CD4-positive, alpha-beta T cell treated with Interleukin-1 beta for 1 hour (primary cell): Measurements from ENCODE around the gene HOXA9.

ENCODE experiments used
- DNase-seq, 2 donors: peaks; one replicate each; pipeline ENCODE4 v3.0.0-alpha.2; 2020 to 2022

Gene HOXA9

DNA sequence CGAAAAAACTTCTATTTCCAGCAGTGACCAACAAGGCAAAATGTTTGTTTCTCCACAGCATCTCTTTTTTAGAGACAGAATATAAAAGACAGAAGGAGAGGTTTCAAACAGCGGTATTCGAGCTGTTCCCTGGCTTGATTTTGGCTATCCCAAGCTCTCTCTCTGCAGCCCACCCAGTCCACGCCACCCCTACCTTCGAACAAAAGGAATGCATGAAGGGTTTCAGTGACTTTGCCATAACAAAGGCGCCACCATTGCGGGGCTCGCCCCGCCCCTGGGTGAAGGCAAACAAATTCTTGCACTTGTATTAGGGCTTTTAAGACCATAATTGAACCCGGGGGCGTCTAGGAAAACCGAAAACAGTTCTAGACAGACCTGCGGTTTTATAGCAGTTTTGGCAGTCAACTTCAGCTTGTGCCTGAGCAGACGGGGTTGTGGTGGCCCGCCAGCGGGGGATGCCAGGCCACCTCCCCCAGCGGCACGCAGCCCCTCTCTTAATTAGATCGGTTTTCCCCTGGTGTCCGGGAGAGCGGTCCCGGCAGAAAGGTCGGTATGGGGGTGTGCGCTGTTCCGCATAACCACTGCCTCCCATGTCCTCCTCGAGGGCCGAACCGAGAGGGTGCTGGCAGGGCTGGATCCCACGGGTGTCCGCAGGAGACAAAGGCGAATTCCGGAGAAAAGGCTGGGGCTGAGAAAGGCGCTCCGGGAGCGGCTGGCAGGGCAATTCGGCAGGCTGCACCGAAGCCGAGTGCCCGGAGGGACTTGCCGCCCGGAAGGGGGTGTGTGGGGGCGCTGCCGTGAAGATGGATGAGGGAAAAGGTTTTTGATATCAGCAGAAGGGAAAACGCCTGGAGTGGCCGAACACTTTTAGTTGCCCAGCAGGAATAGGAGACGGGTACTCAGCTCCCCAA lies 22.4 kb upstream of the HOXA9 start:
- DNase-seq, result no peak

DNA sequence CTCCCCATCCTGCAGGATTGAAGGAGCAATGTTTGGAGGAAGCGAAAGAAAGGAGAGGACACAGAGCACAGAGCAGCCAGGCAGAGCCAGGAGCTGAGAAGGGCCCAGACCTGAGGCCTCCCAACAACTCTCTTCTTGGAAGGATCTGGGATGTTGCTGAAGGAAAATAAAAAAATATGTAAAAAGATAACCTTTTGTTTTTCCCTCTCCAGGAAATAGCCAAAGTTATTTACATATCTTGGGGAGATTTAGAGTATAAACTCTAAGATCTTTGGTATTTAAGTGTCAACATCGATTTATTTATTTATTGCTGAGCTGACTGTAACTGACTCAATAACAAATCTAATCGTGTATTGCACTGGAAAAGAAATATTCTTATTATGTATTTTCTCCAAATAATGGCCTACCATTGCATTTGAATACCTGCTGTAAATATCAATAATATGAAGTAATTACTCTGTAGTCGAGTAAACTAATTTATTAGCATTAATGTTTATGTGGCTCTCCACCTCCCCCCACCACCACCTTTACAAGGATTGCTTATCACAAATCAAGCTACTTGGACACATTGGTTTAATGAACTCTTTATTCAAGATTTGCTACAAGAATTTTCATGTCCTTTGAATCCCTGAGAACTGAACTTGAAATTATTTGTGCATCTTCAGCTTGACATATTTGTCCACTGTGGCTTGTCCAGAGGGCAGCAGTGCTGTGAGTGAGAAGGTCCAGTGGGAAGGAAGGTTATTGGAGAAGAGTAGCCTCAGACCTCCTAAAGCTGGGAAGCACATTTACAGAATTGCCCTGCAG lies 21.5 kb upstream of the HOXA9 start:
- DNase-seq, result no peak

DNA sequence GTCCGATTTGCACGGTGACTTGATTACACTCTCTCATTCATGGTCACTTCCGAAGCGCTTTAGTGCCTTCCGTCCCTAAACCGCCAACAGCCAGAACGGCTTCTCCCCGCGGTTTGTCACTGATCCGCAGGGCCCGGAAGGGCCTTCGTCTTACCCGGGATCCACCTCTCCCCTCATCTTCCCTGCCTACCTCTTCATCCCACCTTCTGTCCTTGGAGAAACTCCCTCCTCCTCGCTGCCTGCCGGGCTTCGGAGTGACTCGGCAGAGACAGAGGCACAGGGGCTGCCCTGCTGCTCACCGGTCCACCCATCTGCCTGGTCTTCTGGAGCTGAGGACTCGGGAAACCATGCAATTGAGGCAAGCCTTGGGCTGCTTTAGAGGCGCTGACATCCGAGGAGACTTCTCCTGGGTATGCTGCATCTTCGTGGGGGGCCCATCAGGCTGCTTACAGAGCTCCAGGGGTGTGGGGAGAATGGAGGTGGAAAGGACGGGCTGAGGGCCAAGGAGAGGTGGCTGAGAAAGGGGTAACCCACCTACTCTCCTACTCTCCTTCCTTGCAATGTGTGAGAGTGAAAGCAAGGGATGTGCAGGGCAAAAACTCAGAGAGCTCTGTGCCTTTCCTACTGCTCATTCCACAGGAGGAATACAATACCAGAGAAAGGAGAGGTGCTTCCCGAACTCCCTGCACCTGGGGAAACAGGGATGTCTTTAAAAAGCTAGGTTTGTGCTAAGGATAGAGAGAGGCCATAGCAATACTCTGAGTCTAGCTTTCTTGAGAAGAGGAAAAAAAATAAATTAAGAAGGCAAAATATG lies 20.7 kb upstream of the HOXA9 start:
- DNase-seq, result no peak

DNA sequence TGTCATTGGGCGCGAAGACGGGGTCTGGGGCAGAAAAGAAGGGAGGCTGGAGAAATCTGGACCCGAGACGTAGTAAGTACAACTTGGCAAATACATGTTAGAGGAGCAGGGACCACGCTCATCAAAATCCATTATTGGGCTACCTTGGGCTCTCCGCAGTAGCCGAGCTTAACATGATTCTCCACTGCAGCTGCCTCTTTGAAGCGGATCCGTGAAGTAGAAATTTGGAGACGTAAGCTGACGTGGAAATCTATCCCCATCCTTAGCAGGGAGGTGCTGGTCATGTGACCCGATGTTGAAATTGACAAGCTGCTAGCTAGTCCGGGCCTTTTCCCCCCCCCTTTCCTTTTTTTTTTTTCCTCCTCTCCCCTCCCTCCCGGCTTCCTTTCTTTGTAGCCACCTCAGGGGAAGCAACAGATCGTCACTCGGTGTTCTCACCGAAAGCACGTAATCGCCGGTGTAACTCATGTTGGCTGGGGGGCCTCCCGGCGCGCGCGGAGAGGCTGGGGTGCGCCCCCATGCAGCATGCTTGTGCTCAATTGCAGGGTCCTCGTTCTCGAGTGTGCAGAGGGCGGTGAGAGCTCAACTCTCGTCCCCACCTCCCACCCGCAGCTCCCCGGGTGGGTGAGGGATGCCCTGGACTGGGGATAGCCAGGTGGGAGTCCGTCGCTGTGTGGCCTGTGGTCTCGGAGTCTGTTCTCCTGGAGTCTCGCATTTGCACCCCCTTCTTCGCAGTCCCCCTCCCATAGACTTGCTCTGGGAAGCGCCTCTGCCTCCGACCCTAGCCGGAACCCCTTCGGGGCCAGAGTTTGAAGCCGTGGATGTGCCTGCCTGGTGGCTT lies 19.9 kb upstream of the HOXA9 start, which contains the start of gene HOXA11:
Gene HOXA11 (minus strand): TSS at position 220 of the 841 bp plus-strand sequence. CDS start 88 bp downstream, at position 132.
- DNase-seq, result no peak

DNA sequence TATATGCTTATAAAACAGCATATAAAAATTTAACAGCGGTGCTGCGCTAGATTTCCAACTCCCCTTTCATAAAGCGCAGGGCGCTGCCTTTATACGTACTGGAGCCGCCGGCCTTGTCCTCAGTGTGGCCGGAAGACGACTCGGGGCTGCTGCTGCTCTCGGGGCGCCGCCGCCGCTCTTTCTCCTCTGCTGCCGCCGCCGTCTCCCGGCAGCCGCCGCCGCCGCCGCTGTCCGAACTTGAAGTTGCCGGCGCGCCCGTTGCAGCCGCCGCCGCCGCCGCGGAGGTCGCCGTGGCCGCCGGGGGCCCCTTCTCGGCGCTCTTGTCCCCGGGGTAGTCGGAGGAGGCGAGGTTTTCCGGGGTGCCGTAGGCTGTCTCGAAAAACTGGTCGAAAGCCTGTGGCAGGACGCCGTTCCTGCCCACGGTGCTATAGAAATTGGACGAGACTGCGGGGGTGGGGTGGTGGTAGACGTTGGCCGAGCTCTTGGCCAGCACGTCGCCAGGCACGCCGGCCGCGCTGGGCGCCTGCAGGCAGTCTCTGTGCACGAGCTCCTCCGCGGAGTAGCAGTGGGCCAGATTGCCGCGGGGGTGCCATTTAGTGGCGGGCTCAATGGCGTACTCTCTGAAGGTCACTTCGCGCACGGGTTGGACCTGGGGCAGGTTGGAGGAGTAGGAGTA lies 19.1 kb upstream of the HOXA9 start:
- DNase-seq, result no peak

DNA sequence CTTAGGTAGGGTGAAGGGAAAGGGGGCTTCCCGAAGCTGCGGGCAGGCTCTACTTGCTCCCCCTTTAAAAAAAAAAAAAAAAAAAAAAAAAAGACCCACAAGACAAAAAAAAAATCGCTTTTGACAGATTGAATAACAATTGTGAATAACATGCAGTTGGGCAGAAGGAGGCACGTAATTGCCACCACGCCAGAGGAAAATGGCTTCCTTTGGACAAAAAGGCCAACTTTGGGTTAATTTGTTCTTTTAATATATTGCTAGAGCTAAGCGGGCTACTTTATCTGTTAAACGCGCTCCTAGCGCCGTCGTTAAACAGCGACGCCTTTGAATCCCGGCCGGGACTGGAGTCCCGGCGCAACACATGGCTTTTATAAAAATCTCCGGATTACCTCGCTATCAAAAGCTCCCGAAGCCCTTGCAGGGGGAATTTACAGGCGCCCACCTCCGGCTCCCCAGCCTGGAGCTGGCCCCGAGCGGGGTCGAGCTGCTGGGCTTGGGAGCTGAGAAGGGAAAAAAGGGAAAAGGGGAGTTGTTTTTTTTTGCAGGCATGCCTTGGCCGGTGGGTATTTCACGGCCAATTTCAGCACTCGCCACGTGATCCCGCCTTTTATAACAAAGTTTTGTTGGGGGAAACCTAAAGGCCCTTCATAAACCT lies 18.5 kb upstream of the HOXA9 start:
- no peak for DNase-seq

DNA sequence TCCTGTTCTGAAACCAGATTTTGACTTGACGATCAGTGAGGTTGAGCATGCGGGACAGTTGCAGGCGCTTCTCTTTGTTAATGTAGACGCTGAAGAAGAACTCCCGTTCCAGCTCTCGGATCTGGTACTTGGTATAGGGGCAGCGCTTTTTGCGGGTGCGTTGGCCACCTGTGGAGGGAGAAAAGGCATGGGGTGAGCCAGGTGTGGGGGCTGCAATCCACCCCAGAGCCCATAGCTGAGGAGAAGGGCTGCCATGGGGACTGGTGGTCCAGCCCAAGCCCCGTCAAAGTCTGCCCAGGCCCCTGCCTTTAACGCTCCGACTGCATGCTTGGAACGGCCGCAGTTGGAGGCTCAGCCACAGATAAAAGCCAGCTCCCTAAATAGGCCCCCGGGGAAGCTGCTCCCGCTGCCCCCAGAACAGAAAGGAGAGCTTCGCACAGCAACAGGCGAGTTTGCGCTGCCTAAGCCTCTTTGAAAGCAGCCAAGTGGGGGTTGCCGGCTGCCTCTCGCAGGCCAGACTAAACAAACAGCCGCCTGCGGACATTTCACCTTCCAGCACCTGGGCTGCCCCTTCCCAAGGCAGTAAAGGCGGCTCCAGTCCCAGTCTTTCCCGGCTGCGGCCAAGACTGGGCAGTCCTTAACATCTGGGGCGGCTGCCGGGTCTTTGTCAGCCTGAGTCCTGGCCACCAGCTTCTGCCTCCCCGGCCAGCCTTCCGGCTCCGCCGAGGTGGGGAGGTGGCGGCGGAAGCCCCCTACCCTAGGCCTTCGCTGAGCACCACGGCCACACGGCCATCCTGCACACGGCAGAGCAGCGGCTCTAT lies 17.7 kb upstream of the HOXA9 start:
- DNase-seq, result no peak

DNA sequence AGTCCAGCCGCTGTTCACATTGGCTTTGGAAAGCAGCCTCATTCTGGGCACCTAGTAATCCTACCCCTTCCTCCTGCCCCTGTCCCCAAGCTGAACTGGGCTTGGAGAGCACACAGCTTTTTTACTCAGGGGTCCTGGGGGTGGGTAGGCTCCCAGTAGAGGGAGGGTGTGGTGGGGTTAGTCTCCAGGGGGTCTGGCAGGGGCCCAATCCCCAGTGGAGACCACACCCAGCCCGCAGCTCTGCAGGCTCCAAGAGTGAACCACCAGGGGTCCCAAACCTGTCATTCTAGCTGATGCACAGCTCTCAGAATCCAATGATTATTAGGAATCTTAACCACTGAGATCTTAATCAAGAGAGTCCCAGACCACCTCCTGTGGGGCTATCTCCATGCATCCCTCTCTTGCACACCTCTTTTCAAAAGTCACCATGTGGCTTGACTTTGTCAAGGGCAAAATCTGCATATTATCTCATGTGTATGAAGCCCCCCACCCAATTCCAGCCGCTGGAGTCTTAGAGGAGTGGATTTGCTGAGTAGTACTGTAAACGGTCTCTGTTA lies 17.0 kb upstream of the HOXA9 start:
- no peak for DNase-seq

DNA sequence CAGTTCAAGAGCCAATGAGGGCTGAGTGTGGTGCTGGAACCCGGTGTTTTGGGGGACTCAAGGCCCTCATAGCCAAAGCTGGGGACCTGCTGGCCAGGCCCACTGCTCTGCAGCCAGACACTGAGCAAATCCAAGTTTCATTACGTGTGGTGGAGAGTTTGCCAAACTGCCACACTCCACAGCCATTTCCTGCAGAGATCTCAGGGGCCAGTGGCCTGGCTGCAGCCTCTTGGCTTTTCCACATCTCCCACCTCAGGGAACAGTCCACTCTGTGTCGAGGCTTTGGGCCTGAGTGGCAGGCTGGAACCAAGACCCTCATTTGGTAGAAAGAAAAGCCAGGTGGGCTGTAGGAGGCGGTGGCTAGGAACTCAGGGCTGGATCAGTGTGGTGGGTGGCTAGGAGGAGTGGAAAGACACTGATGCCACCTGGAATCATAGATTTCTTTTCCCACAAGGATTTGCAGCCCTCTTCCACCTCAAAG lies 16.5 kb upstream of the HOXA9 start:
- no peak for DNase-seq

DNA sequence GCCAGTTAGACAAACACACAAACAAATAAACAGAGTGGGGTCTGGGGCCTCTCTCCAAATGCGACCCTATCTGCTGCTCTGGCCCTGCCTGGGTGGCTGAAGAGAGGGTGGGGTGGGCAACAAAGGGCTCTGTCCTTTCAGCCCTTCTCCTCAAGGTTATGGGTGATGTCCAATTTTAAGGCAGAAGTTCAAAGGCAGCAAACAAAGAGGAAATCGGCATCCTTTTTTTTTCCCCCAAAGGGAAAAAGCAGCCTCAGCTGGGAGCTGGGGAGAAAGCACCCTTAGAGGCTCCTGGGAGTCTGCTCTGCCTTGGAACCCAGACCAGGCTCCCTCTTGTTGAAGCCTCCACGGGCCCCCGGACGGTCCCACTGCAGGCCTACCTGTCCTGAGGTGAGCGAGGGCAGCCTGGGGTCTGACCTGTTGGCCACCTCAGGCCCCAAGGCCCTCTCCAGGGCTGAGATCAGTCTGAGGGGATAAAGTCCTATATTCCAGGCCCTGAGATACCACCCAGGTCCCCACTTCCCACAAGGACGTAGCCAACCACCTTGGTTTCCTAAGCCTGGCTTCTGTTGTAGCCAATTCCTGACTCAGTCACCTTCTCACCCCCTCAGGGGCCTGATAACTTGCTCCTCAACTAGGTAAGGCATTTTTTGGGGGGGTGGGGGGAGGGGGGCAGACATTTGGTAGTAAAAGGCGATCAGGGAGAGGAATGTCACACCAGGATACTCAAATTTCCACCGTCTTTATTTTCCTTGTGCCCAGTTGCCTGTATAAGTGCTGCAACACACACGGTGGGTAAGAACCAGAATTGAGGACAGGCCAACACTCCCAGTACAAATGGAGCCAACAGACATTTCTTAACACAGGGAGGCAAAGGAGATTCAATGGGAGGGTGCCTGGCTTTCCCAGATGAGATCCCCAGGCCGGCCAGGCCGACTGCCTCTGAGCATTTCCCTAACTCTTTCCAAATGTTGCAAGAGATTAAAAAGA lies 15.4 kb upstream of the HOXA9 start:
- no peak for DNase-seq

DNA sequence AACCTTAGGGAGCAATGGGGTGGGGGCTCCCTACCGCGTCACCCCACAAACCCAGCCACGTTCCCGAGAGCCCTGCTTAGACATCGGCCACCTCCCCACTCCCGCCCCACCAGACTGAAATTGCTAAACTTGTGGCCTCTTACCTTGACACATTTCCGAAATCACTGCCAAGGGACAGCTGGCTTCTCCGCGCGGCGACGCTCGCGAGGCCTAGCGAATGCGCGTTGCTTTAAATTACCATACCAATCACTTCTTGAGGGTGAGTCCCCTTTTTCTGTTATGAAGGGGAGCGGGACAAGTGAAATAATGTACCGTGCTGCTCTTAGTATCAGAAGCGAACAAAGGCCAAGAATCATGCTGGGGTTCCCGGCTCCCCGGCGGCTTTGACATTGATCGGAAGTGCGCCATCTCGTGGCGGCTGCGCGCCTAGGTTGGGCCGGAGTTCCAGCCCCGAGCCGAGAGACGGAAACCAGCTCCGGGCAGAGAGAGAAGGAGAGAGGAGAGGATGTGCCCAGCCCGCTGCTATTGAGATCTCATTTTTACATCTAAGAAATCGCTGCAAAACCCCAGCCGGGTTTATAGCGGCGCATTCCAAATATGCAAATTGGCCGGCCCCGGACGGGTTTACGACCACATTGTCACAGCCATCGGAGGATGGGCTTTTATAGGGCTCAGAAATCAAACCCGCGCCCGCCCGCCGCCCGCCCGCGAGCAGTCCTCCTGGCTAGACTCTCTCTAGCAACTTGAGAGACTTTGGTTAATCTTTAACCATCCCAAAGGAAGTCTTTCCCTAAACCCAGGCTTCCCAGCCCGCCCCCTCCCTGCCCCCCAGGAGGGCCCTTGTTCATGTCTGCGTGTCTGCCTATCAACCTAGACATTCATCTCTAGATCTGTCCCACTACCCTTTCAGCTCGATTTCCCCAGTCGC lies 14.4 kb upstream of the HOXA9 start:
- peak; percentile 56 to 62 for DNase-seq

DNA sequence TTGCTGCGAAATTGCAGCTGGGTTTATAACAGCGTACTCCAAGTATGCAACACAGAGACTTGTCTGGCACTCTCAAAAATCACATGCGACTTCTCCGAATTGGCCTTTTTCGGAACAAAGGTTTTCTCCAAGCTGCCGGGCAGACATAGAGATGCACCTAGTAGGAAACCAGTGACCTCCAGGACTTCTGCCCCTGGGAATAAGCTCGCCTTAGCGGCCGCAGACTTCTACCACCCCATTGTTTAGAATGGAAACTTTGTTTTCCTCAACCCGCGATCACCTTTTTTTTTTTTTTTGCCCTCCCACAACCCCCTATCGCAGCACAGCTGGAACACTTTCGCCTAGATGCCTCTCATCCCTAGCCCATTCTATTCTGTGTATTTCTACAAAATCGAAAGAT lies 13.7 kb upstream of the HOXA9 start:
- no peak for DNase-seq

DNA sequence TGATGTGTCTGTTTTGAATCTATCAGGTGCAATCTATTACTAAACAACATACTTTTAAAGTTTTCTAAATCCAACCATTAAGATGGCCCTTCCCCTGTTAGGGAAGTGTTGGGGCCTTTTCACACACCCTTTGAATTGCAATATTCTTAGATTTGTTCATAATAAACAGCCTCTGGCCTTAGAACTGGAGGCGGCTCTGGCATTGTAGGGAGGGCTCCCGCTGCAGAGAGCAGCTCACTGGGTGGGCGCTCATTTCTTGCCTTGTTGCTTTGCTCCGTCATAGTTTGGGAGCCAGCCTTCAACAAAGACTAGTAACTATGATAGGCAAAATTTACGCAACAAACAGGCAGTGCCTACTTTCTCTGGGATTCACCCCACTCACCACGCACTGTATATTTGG lies 13.0 kb upstream of the HOXA9 start:
- DNase-seq, result no peak

DNA sequence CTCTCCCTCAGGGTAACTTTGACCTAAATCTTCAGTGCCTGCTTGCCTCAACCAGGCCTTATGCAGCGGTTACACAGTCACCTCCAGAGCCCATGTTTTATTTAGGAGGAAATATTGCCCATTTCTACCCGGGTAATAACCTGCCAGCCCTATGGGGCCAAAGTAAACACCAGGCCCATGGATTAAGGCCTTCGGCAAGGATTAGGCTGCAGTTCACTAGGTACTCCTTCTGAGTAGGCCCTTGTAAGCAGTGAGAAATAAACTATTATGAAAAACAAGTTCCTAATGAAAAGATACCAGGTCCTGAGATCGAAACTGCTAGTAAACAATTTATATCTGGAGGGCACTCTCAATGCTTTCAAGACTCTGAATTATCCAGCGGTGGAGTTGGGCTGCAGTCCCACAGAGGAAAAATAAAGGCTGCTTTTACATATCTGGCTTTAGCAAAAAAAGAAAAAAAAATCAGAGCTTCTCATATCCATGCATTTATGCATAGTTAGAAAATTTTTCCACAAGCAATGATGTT lies 12.5 kb upstream of the HOXA9 start:
- no peak for DNase-seq

DNA sequence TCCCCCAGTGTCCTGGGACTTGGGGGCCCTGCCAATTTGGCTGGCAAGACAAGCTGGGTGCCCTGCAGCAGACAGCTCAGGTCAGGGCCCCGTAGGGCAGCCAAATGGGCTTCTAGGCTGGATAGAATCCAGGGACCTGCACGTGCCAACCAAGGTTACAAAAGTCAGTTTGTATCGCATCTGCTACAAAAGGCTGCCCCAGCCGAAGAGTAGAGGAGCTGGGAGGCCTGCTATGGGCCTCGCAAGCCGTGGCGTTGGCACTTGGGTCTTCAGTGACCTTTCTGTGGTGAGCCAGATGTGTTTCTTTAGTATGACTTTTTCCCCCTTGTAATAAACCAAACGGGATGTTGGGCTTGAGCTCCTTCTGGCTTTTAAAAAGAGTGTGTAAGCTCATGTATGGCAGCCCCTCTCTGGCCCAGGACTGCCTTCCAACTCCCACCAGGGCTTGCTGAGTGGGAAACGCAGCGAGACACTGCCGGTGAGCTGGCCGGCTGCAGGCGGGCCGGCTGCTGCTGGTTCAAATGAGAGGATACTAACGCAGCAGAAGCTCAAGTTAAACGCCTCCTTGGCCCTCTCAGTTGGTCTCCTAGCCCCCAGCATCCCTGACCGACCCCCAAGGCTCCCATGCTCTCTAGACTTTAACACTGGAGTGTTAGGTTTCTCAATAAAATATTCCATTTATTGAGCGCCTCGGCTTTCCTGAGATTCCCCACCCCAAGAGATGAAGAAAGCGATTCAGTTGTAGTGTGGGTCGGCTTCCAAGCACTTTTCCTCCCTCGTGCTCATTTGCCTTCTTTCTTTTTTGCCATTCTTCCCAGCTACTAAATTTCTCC lies 11.8 kb upstream of the HOXA9 start:
- no peak for DNase-seq

DNA sequence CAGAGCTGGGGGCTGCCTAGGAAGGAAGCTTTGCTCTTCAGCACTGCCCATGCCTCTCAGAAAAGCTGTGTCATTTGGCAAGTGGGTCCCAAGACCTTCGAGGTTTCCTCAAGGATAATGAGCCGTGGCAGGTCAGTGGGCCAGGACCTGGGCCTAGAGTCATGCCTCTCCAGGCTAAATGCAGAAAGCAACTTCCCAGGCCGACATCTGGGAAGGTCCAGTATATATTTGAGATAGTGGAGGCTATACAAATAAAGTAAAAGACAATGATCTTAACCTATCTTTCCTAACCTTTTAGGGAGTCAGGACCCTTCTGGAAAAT lies 11.1 kb upstream of the HOXA9 start:
- no peak for DNase-seq
